ENCODE measurements around the gene FRMPD1. TPM values are rescaled to one million over a fixed set of nuclear protein-coding genes. Genes with fewer than 3 reads are reported as not detected.

Gene FRMPD1
- total RNA-seq, 1 donor from 2014 or later: 0.19 TPM

DNA sequence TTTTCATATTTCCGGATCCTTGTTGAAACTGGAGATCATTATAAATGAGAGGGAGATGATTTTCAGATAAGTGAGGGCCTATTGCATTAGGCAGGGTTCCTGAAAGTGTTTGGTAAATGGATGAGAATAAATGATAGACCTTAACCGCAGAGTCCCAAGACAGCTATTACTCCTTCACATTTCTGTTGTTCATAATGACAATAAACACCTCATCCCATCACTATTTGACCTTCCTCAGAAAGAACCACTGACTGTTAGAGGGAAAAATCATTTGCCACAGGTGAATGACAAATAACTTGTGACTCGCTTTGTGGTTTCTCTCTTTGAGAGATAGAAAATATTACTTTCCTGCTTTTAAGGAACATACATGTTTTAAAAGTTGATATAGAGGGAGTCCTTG is 55.5 kb downstream of the FRMPD1 start:
- H3K27ac Mint-ChIP-seq (ENCODE audit: unreplicated experiment): no peak overlapping the region
- no peak for DNase-seq (ENCODE audit: low read depth, low spot score)
- no peak overlapping the region for H3K4me3 Mint-ChIP-seq
- TF ChIP-seq, protein P1, sequence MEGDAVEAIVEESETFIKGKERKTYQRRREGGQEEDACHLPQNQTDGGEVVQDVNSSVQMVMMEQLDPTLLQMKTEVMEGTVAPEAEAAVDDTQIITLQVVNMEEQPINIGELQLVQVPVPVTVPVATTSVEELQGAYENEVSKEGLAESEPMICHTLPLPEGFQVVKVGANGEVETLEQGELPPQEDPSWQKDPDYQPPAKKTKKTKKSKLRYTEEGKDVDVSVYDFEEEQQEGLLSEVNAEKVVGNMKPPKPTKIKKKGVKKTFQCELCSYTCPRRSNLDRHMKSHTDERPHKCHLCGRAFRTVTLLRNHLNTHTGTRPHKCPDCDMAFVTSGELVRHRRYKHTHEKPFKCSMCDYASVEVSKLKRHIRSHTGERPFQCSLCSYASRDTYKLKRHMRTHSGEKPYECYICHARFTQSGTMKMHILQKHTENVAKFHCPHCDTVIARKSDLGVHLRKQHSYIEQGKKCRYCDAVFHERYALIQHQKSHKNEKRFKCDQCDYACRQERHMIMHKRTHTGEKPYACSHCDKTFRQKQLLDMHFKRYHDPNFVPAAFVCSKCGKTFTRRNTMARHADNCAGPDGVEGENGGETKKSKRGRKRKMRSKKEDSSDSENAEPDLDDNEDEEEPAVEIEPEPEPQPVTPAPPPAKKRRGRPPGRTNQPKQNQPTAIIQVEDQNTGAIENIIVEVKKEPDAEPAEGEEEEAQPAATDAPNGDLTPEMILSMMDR (conservative IDR thresholded peaks at IDR 0.05): no peak
- no peaks in the 10 kb centered on the region for H3K4me1 Mint-ChIP-seq
- no peaks in the 10 kb centered on the region for H3K36me3 Mint-ChIP-seq (ENCODE audit: low read depth)
- H3K27me3 Mint-ChIP-seq (ENCODE audit: low read depth): peaks cover 34% of the 10 kb centered on the region
- H3K9me3 Mint-ChIP-seq: no peaks in the 10 kb centered on the region

DNA sequence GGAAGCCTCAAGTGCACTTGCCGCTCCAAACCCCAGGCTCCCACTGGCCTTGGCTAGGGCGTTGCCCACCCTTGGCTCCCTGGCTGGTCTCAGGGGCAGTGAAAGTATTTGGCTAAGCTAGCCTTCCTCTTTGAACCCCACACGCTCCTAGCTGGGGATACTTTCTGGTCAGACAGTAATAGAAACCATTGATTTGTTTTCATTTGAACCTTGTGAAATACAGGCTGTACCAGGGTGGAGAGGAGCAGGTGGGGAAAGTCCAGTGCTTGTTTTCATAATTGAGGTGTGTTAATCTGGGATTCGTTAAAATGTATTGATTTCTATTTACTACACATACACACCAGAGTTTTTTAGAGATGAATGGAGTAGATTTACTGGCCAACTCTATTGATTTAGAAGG is 57.0 kb downstream of the FRMPD1 start:
- Mint-ChIP-seq H3K27ac (ENCODE audit: unreplicated experiment) (no peak overlapping the region), H3K4me1 (no peaks in the 10 kb centered on the region), H3K9me3 (no peaks in the 10 kb centered on the region), H3K36me3 (ENCODE audit: low read depth) (no peaks in the 10 kb centered on the region), H3K4me3 (no peak overlapping the region), H3K27me3 (ENCODE audit: low read depth) (peaks cover 37% of the 10 kb centered on the region)
- TF ChIP-seq, protein P1 (conservative IDR thresholded peaks at IDR 0.05): no peak
- no peak for DNase-seq (ENCODE audit: low read depth, low spot score)

DNA sequence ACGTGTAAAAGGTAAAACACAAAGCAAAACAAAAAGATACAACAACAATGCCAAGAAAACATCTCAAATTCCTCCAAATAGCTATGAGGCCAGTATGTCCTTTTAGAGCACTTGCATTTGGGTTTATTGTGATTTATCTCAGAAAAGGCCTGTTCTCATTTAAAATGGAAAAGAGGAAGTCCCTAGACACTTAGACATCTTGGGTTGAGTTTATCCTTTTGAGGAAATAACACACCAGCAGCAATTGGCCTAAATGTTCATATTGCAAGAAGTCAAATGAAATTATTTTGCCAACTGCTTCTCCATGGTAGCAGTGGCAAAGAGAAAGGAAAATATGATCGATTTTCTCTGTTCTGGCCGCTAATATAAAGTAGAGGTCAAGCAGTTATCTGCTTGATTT is 59.3 kb downstream of the FRMPD1 start:
- Mint-ChIP-seq H3K4me3 (no peak overlapping the region), H3K4me1 (no peaks in the 10 kb centered on the region), H3K27ac (ENCODE audit: unreplicated experiment) (no peak overlapping the region), H3K27me3 (ENCODE audit: low read depth) (peaks cover 37% of the 10 kb centered on the region), H3K9me3 (no peaks in the 10 kb centered on the region), H3K36me3 (ENCODE audit: low read depth) (no peaks in the 10 kb centered on the region)
- TF ChIP-seq, protein P1 (conservative IDR thresholded peaks at IDR 0.05): no peak
- DNase-seq (ENCODE audit: low read depth, low spot score): no peak

DNA sequence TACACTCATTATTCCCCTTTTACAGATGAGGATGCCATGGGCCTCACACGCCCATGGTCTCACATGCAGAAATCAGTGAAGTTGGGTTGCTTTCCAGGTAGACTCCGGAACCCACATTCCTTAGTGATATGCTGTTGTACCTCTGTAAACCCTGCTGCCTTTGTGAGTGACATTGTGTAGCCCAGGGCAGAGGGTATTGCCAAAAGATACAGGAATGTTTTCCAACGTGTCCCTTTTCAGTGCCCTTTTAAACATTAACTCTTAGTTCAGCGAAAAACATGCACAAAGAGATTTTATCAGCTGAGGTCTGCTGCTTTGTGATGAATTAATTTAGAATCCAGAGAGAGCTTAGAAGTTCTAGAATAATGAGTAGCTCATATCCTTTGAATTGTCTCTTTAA is 64.5 kb downstream of the FRMPD1 start:
- Mint-ChIP-seq H3K36me3 (ENCODE audit: low read depth) (no peaks in the 10 kb centered on the region), H3K9me3 (no peaks in the 10 kb centered on the region), H3K4me3 (no peak overlapping the region), H3K4me1 (no peaks in the 10 kb centered on the region), H3K27me3 (ENCODE audit: low read depth) (peaks cover 6% of the 10 kb centered on the region), H3K27ac (ENCODE audit: unreplicated experiment) (no peak overlapping the region)
- DNase-seq (ENCODE audit: low read depth, low spot score): no peak
- TF ChIP-seq, protein P1 (conservative IDR thresholded peaks at IDR 0.05): no peak

DNA sequence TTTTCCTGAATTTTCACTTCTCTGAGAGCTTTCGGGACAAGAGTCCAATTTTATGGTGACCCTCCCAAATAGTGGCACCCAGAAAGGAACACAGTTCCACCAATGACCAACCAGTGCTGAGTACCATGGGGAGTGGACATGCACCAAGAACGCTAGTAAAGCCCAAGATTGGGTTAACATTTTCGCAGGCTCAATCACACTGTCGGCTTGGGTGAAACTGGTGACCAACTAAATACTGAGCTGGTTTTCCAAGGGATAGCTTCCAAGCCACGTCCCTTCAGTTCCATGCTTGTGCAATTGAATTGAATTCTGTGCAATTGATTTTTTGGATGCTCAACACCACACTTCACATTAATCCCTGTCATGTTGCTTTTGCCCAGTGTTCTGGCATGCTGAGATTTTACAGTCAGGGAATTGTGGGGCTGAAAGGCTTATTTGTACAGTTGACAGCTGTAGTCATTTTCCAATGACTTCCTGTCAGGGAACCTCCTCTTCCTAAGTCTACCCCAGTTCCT is 65.3 kb downstream of the FRMPD1 start:
- H3K27ac Mint-ChIP-seq (ENCODE audit: unreplicated experiment): no peak overlapping the region
- no peaks in the 10 kb centered on the region for H3K9me3 Mint-ChIP-seq
- H3K36me3 Mint-ChIP-seq (ENCODE audit: low read depth): no peaks in the 10 kb centered on the region
- peaks cover 6% of the 10 kb centered on the region for H3K27me3 Mint-ChIP-seq (ENCODE audit: low read depth)
- H3K4me1 Mint-ChIP-seq: no peaks in the 10 kb centered on the region
- H3K4me3 Mint-ChIP-seq: no peak overlapping the region
- DNase-seq (ENCODE audit: low read depth, low spot score): no peak
- TF ChIP-seq, protein P1 (conservative IDR thresholded peaks at IDR 0.05): no peak

DNA sequence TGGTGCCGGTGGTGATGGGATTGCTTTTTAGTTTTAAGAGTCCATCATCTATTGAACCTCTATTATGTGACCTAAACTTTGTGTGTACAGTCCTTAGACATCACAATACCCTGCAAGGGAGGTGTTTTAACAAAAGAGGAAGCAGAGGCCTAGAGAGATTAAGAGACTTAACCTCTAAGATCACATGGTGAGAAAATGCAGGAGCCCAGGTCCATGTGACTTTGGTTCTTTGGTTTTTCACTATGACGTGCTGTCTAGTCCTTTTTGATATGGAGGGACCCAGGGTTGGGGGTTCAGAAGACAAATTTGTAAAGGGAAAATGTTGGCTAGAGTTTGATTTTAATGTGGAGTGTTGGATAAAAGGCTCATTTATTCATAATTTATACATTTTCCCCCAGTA is 68.8 kb downstream of the FRMPD1 start:
- H3K36me3 Mint-ChIP-seq (ENCODE audit: low read depth): no peaks in the 10 kb centered on the region
- no peaks in the 10 kb centered on the region for H3K27me3 Mint-ChIP-seq (ENCODE audit: low read depth)
- no peaks in the 10 kb centered on the region for H3K9me3 Mint-ChIP-seq
- no peaks in the 10 kb centered on the region for H3K4me1 Mint-ChIP-seq
- H3K4me3 Mint-ChIP-seq: no peak overlapping the region
- H3K27ac Mint-ChIP-seq (ENCODE audit: unreplicated experiment): no peak overlapping the region
- no peak for DNase-seq (ENCODE audit: low read depth, low spot score)
- TF ChIP-seq, protein P1 (conservative IDR thresholded peaks at IDR 0.05): no peak
